Thyroid gland (tissue), 4 donors: ENCODE data around the gene DENND1A. TPM values are rescaled to one million over a fixed set of nuclear protein-coding genes. Genes with fewer than 3 reads are reported as not detected.

ENCODE experiments used
- DNase-seq, 2 donors: peaks; one replicate each; pipeline ENCODE4 v3.0.0-alpha.2; 2019
- H3K27ac ChIP-seq, 3 donors: fragments of 200-600 bp; sonication (generic); 1 replicate in 2 of 3; 2 replicates in 1 of 3; pipeline ENCODE4 v1.5.1; 2016 to 2019; ENCODE audit warnings: mild to moderate bottlenecking in 1 of 3, moderate library complexity in 1 of 3
- H3K27me3 ChIP-seq: fragments of 200-600 bp; sonication (generic); one replicate; pipeline ENCODE4 v1.5.1; 2019
- H3K36me3 ChIP-seq, 2 donors: fragments of 200-600 bp; sonication (generic); one replicate each; pipeline ENCODE4 v1.5.1; 2016 to 2019
- H3K4me1 ChIP-seq, 2 donors: fragments of 200-600 bp; sonication (generic); one replicate each; pipeline ENCODE4 v1.5.1; 2017 to 2019
- H3K4me3 ChIP-seq, 3 donors: fragments of 200-600 bp; sonication (generic); replicated peaks in 1 of 3; 1 replicate in 2 of 3; 2 replicates in 1 of 3; pipeline ENCODE4 v1.5.1; 2016; ENCODE audit warnings: mild to moderate bottlenecking in 1 of 3
- H3K9me3 ChIP-seq: fragments of 200-600 bp; sonication (generic); one replicate; pipeline ENCODE4 v1.5.1; 2017
- CTCF ChIP-seq, 6 experiments: fragments of 200-600 bp in 3 of 6; fragments of 450-650 bp in 3 of 6; sonication (generic) in 3 of 6; IDR thresholded peaks; one replicate each; pipeline ENCODE4 v1.5.1; 2016 to 2019; ENCODE audit warnings: antibody characterized with exemption in 6 of 6, mild to moderate bottlenecking in 2 of 6, inconsistent platforms in 1 of 6, moderate library complexity in 1 of 6
- POLR2A ChIP-seq, 2 donors: fragments of 450-650 bp; IDR thresholded peaks; one replicate each; pipeline ENCODE4 v1.6.1; 2017; ENCODE audit warnings: antibody characterized with exemption in 2 of 2, mild to moderate bottlenecking in 2 of 2, moderate library complexity in 1 of 2
- whole genome bisulfite sequencing, 2 donors: methylation state at CpG; one replicate each; pipeline ENCODE4 v1.1.5; 2017; 5-methylcytosine and 5-hydroxymethylcytosine counted together
- intact Hi-C: fragments of 100-400 bp; cut with DNase I; formaldehyde crosslinking; loops from one replicate; pipeline ENCODE4 v1.15.1; 2023
- total RNA-seq, 4 donors: library from RNA; depleted of rRNA; stranded (reverse); fragments of >200 nt; gene quantifications; one replicate each; pipeline ENCODE4 v1.2.3, GENCODE V29; 2016

Gene DENND1A
- total RNA-seq, 4 donors from 2014 or later: 18.8 to 34.4 (median 28.2) TPM

- TF ChIP-seq CTCF (IDR thresholded peaks at IDR 0.05) (no peak), POLR2A (IDR thresholded peaks at IDR 0.05) (peak in 1 of 2 donors; percentile 54)
- peaks cover 13 to 25% of the 10 kb centered on the region in 2 donors for H3K4me1 ChIP-seq
- H3K9me3 ChIP-seq: no peaks in the 10 kb centered on the region
- peak overlapping the region; percentile 86 to 97 (median 96) for H3K27ac ChIP-seq
- 38 to 39% methylated on average over 3 of the region's 3 CpGs for WGBS, 2 donors
- H3K36me3 ChIP-seq: no peaks in the 10 kb centered on the region
- peak; percentile 97 for DNase-seq
- no peak overlapping the region for H3K4me3 ChIP-seq
- intact Hi-C loops: no loop called here
- no peaks in the 10 kb centered on the region for H3K27me3 ChIP-seq
Measured at GRCh38 chr9:123669346-123669745, 260.6 kb downstream of the DENND1A start.

- WGBS, 2 donors: 96 to 100% methylated on average over 1 of the region's 1 CpG
Measured at GRCh38 chr9:123663529-123663928, 266.4 kb downstream of the DENND1A start.

GRCh38 chr9:123662057-123662776 is 267.7 kb downstream of the DENND1A start:
- Histone ChIP-seq H3K4me3 (no peak overlapping the region), H3K27ac (no peak overlapping the region), H3K36me3 (no peaks in the 10 kb centered on the region), H3K4me1 (peaks cover 11 to 12% of the 10 kb centered on the region in 2 donors), H3K27me3 (no peaks in the 10 kb centered on the region), H3K9me3 (no peaks in the 10 kb centered on the region)
- intact Hi-C loops: no loop called here
- no peak for TF ChIP-seq CTCF (IDR thresholded peaks at IDR 0.05)
- TF ChIP-seq POLR2A (IDR thresholded peaks at IDR 0.05): no peak
- 93 to 95% methylated on average over 8 of the region's 8 CpGs for WGBS, 2 donors
- no peak for DNase-seq

More at GRCh38 chr9:123663529-123663928, 266.4 kb downstream of the DENND1A start:
- intact Hi-C loops: no loop called here
- H3K36me3 ChIP-seq: no peaks in the 10 kb centered on the region
- TF ChIP-seq POLR2A (IDR thresholded peaks at IDR 0.05): no peak
- TF ChIP-seq CTCF (IDR thresholded peaks at IDR 0.05): no peak
- peaks cover 13 to 14% of the 10 kb centered on the region in 2 donors for H3K4me1 ChIP-seq
- DNase-seq: no peak
- no peak overlapping the region for H3K27ac ChIP-seq
- H3K4me3 ChIP-seq: no peak overlapping the region
- H3K9me3 ChIP-seq: no peaks in the 10 kb centered on the region
- no peaks in the 10 kb centered on the region for H3K27me3 ChIP-seq

GRCh38 chr9:123660691-123661466 is 269.0 kb downstream of the DENND1A start:
- WGBS, 2 donors: 80 to 82% methylated on average over 9 of the region's 9 CpGs

More at GRCh38 chr9:123660691-123661466, 269.0 kb downstream of the DENND1A start:
- Histone ChIP-seq H3K27ac (peak overlapping the region in 1 of 3 donors; percentile 3), H3K4me3 (no peak overlapping the region), H3K4me1 (peaks cover 24 to 26% of the 10 kb centered on the region in 2 donors), H3K9me3 (no peaks in the 10 kb centered on the region), H3K27me3 (no peaks in the 10 kb centered on the region), H3K36me3 (no peaks in the 10 kb centered on the region)
- intact Hi-C loops: no loop called here
- DNase-seq: no peak
- no peak for TF ChIP-seq CTCF (IDR thresholded peaks at IDR 0.05)
- TF ChIP-seq POLR2A (IDR thresholded peaks at IDR 0.05): no peak
